Cerebellar cortex (tissue), 1 donor: ENCODE results near the gene SLC16A3.
"Not testable (repeated sequence)": the region's sequence is repeated elsewhere in the genome, so short reads cannot be mapped to it uniquely, and the experiment has no call there.

Experiments
- DNase-seq: peaks from one replicate; pipeline ENCODE4 v3.0.0-alpha.2; 2015; ENCODE audit warnings: low spot score

The SLC16A3 gene

DNA sequence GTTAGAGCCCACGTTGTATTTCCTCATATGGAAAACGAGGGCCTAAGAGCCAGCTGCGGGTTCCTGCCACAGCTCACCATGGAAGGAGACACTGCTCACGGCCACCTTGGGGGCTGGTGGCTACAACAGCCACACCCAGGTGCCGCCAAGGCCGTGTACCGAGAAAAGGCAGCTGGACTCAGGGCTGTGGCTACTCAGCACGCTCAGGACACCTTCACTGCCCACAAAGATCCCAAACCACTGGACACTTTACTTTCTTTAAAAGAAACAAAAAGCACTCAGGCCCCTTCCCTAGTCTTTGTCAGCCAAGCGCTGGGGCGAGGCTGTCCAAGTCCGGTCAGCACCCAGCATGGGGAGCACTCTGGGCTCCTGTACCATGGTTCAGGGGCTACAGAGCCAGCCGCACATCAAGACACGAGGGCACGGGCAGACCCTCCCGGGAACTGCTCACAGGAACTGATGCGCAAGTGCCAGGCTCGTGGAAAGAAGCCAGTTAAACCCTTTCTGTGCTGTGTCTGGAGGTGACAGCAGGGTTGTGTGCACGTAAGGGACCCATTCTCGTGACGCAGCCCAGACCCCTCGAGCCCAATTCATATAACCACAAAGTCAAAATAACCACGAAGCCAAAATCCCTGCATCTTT is 18.5 kb downstream of the SLC16A3 start:
- DNase-seq: no peak

- DNase-seq: no peak
These were observed 19.2 kb downstream of the SLC16A3 start for GRCh38 chr17:82247856-82248671.

DNA sequence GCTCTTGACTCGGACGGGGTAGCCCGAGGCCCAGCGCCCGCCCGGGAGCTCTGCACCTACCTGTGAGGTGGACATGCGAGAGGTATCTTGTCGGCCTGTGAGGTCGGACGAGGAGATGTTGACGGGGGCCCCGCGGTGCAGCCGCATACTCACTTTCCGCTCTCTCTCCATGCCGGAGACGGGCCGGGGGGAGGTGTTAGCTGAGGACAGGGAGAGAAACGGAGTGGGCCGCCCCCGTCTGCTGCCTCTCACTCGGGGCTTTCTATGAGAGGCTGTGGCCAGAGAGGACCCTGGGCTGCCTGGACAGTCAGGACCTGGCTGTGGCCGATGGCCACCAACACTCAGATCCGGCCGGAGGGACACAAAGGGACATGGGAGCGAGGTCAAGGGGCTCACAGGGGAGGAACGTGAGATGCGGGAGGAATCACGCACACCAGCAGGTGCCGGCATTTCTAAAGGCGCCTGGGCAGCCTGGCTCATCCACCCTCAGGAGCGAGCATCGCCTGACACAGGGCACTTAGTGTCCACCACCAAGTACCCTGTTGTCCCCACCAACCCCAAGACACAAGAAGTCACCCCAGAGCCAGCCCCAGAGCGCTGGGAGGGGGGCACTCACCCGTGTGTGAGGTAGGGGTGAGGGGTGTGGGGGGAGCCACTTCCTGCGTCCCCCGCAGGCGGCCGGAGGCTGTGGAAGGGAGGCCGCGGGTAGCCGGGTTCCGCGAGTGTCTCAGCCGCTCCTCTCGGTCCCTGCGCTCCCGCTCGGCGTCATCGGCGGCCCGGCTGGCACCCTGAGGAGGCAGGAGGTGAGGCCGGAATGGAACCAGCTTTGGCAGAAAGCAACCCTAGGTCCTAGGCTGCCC is 20.2 kb downstream of the SLC16A3 start:
- DNase-seq: no peak

GRCh38 chr17:82249896-82250581 is 21.2 kb downstream of the SLC16A3 start:
- no peak for DNase-seq

- no peak for DNase-seq
These were observed 22.1 kb downstream of the SLC16A3 start for GRCh38 chr17:82250868-82251500.

GRCh38 chr17:82252511-82253178 is 23.8 kb downstream of the SLC16A3 start:
- no peak for DNase-seq

GRCh38 chr17:82253179-82253544 is 24.3 kb downstream of the SLC16A3 start:
- no peak for DNase-seq

GRCh38 chr17:82254096-82254495 is 25.3 kb downstream of the SLC16A3 start:
- DNase-seq: not testable (repeated sequence)

GRCh38 chr17:82254746-82255145 is 25.9 kb downstream of the SLC16A3 start:
- not testable (repeated sequence) for DNase-seq

- no peak for DNase-seq
These were observed 26.6 kb downstream of the SLC16A3 start for GRCh38 chr17:82255402-82255972.

DNA sequence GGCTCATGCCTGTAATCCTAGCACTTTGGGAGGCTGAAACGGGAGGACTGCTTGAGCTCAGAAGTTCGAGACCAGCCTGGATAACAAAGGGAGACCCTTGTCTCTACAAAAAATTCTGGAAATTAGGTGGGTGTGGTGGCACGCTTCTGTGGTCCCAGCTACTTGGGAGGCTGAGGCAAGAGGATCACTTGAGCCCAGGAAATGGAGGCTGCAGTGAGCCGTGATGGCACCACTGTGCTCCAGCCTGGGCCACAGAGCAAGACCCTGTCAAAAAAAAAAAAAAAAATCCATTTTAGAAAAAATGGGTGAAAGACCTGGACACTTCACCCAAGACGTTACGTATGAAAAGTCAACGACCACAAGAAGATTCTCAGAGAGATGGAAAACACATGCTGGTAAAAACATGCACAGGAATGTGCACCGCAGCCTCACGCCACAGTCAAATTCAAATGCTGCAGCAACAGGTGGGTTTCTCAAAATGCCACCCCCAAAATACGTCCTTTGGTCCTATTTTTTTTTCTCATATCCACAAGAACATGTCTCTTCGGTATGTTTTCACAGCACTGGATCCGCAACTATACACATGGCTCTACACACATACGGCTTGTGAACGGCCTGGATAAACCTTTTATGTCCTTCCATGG is 27.5 kb downstream of the SLC16A3 start:
- no peak for DNase-seq

- peak; percentile 54 for DNase-seq
These were observed 28.6 kb downstream of the SLC16A3 start for GRCh38 chr17:82257473-82257872.

- DNase-seq: no peak
These were observed 29.7 kb downstream of the SLC16A3 start for GRCh38 chr17:82258555-82258954.

GRCh38 chr17:82259972-82260961 is 31.4 kb downstream of the SLC16A3 start:
- not testable (repeated sequence) for DNase-seq

DNA sequence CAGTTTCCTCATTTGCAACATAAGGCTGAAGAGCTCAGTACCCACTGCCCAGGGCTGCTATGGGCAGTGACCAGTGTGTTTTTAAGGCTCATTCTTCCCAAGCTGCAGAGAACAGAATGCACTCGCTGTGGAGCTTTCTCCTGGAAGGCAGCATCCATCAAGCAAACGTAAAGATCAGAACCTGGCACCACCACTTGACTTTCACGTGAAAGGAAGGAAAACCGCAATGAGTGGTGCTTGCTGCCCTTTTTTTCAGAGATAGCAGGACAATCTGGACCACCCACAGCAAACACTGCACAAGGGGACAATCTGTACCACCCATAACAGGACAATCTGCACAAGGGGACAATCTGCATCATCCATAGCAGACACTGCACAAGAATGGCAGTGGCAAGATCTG is 33.5 kb downstream of the SLC16A3 start:
- no peak for DNase-seq

DNA sequence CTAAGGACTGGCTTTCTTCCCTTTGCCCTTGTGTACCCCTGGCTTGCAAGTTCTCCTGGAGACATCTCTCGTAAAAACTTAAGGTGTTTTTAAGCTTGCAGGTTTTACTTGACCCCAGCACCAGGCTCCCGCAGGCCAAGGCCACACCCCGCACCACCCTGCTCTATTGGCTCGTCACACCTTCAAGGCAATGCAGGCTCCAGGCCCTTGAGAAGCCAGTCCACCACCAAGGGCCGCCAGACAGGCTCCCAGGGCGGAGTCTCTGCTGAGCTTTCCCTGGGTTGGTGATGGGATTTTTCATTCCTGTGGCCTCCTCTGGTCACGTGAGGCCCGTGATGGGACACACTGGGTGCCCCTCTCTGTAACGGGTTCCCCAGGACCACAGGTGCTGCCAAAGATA is 34.8 kb downstream of the SLC16A3 start:
- DNase-seq: no peak

GRCh38 chr17:82266142-82266541 is 37.3 kb downstream of the SLC16A3 start:
- no peak for DNase-seq

GRCh38 chr17:82267575-82268379 is 38.9 kb downstream of the SLC16A3 start:
- DNase-seq: peak; percentile 76
